GM19043 (cell line): ENCODE data around the gene PDGFA.

ENCODE experiments used
- ATAC-seq: cut with Tn5 transposase; IDR thresholded peaks from one replicate; pipeline ENCODE4 v1.9.1; 2021; ENCODE audit warnings: low read depth; ENCODE audit not compliant: unreplicated experiment

Gene PDGFA

DNA sequence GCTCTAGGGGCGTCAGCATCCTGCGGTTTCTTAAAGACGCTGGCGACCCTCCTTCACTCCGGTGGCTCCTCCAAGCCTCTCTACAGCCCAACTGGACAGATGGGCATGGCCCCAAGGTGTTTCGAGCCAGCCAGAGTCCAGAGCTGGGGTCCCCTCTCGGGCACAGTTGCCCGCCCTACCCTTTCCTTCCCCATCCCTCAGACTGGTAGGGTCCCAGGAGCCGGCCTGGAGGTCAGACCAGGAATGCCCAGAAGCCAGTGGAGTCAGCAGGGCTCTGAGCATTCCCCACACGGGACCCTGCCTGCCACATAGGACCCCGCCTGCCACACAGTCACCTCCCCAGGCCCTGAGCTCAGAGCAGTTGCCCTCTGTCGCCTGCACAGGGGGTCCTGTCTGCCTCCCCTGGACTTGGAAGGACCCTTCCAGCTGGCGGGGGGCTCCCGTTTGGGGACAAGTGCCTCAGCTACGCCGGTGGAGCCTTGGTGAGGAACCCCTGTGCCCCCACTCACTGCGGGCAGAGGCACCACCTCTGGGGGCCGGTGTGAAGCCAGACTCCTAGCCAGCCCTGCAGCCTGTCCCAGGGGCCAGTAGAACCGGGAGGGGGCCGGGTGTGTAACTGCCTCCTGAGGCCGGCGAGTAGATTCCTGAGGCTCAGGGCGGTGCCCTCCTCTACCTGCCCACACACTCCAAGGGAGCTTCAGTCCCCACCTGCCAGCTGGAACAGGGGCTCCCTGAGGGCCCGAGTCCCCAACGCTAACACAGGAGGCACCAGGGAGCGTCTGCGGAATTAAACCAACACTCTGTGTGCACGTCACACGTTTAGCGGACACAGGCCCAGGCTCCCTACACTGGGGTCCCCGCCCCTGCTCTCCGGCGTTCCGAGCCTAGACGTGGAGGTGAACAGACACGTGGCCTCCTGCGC, 19.4 kb upstream of the PDGFA start:
- no peak for ATAC-seq

DNA sequence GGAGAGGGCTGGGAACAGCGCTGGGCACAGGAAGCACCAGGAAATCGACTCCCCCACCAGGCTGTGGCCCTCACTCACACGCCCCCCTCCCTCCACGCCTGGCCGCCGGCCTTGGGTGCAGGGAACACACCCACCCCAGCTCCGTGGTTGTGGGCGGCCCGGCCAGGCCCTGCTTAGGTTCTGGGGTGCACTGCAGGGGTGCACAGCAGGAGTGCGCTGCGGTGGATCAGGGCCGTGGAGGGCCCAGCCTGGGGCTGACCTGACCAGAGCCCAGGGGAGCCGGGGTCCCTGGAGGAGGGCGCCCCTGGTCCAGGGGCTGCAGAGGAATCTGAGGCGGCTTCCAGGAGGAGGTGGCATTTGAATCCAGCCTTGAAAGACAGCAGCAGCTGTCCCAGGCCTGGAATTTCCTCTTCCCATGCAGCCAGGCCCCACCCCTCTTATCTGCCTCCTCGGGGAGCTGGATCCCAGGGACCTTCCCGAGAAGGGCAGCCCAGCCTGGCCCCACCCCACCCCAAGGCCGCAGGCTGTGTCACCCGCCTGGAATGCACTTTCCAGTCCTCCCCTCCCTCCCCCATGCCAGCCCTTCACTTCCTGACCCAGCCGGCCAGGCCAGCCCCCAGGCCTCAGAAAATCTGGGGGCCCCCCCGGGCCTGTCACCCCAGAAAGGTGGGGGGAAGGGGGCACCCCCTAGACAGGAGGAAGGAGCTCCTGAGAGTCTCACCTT, 18.4 kb upstream of the PDGFA start:
- ATAC-seq: no peak

DNA sequence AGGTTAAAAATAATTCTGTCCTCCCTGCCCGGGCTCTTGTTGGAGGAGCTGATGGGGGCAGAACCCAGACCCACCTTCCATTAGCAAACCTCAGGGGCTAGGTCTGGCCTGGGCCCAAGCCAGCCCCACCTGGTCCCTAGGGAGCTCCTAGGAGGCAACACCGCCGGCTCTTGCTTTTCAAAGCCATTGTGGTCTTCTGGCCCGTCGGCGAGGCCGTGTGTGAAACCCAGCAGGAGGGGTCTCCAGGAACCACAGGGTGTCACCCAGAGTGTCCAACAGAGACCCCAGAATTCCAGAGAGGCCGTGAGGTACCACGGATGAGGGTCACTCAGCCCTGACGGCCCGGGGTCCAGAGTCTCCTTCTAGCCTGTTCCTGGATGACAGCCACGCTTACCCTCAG, 16.6 kb upstream of the PDGFA start:
- ATAC-seq: no peak

DNA sequence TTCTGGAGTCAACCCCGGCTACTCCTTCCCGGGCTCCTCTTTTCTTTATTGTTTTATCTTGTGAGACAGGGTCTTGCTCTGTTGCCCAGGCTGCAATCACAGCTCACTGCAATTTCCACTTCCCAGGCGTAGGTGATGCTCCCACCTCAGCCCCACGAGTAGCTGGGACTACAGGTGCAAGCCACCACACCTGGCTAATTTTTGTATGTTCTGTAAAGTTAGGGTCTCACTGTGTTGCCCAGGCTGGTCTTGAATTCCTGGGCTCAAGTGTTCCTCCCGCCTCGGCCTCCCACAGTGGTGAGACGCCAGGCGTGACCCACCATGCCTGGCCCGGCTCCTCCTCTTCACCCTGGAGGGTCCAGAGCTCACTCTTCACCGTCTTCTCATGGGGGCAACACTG, 15.3 kb upstream of the PDGFA start:
- no peak for ATAC-seq

DNA sequence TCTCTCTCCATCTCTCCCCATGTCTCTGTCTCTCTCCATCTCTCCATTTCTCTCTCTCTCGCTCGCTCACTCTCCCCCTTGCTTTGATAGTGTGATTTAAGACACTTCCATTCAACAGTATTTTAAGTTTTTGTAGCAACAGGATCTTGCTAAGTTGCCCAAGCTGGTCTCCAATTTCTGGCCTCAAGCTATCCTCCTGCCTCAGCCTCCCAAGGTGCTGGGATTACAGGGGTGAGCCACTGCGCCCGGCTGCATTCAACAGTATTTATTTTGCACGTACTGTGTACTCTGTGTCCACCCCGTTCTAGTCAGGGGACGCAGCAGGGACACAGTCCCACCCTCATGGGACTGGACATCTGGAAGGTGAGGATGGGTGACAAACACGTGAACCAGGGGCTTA, 14.4 kb upstream of the PDGFA start:
- no peak for ATAC-seq

DNA sequence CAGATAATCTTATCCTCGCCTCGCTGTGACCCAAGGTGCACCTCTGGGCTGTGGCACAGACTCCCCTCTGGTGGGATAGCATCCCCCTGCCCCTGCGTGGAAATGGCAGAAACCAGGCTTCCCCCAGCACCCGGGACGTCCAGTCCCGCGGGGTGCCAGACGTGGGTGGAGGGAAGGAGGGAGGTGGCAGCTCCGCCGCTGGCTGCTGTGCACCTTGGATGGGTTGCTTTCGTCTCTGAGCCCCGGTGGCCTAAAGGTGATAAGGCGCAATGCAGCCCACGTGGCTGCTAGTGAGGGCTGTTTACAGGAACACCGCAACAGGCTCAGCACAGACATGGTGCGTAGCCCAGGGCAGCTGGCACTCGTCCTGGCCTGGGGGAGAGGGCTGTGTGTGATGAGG, 13.6 kb upstream of the PDGFA start:
- ATAC-seq: no peak

DNA sequence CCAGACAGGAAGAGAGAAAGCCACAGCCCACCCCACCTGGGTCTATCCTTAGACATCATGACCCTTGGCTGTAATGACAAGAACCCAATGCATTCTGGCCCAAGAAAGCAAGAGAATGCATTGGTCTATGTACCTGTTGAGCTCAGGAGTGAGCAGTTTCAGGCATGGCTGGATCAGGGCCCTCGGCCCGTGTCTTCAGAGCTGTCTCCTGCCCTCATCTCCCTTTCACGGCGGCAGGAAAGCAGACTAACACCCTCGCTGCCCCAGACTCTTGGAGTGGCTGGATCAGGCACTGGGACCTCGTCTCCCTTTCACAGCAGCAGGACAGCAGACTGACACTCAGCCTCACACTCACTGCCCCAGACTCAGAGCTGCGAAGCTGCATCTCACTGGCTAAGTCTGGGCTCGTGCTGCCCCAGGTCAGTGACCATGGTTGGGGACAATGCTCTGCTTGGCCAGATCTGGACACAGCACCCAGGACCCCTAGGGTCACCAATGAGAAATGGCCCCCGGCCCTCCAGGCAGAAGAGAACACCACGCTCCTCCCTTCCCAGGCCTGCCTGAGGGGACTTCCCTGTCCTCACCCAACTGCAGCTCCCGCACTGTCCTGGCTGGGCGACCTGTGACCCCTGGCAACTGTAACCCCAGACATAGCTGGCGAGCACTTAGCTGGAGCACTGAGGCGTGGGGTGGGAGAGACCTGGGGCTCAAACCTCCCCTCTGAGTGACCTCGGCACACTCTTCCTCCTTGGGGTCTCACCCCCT, 12.9 kb upstream of the PDGFA start:
- no peak for ATAC-seq

DNA sequence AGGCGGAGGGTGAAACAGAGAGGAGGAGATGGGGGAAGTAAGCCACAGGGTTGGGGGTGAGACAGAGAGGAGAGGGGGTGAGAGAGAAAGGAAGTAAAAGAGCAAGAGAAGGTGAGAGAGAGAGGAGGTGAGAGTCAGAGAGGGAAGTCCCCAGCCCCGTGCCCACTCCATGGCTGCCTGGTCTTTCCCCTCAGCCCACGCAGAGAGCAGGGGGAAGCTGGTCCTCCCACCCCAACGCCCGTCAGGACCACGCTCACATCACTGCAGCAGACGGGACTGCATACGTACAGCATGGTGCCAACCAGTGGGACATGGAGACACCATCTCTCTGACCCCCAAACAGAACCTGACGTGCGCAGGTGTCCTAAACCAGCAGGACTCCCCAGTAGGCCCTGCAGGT, 12.1 kb upstream of the PDGFA start:
- ATAC-seq: no peak

DNA sequence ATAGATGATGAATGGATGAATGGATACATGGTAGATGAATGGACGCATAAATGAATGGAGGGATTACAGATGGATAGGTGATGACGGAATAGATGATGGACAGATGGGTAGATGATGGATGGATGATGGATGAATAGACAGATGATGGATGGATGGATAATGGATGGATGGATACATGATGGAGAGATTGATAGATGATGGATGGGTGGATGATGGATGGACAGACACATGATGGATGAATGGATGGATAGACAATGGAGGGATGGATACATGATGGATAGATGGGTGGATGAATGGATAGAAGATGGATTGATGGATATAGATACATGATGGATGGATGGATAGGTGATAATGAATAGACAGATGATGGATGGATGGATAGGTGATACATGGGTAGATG, 8.8 kb upstream of the PDGFA start:
- ATAC-seq: no peak

DNA sequence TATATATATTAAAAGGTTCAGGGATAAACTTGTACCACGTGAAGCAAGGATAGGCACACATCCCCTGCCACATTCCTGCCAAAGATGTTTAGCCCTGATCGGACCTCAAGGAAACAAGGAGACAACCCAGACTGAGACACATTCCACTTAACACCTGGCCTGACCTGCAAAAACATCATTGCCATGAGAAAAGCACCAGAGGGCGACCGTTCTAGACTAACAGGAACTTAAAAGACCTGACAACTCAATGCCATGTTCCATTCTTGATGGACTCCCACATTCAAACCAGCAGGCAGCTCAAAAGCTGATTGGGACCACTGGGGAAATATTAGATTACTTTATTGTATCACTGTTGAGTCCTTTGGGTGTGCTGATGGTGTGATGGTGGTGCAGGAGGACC, 8.1 kb upstream of the PDGFA start:
- no peak for ATAC-seq

DNA sequence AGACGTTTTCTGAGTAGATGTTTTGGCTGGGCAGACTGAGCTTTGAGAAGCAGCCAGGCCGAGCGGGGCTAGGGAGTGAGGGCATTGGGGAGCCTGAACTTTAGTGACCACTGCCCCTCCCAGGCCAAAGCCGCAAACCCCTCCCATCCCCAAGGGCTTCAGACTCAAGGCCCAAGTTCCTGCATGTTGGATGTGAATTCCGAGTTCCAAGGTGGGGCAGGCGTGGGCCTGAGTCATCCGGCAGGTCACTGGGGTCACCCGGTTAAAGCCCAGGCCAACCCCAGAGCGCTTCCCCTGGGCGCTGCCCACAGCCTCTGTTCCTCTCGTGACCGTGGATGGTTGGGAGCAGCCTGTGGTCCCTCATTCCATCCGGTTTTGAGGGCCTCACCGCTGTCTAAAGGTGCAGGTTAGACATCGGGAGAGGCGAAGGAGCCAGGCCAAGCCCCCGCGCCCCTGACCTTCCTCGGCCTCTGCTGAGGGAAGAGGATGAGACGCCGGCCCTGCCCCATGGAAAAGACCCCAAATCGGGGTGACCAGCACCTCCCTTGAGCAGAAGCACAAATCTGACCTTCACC, 6.9 kb upstream of the PDGFA start:
- no peak for ATAC-seq

DNA sequence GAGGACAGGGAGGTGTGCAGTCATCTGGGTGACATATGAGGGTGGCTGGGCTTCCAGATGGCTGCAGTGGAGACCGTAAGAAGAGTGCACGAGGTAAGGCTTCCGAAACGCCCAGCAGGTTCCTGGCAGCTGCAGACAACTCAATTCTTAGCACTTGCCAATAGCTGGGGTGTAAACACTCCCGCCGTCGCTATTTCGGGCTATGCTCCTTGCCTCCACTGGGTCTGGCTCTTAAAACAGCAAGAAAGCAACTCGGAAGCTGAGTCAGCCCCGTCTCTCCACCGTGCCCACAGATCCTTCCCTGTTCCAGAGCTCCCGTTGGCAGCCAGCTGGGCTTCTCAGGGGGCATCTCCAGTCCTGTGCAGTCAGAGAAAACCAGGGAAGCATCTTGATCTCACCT, 6.1 kb upstream of the PDGFA start:
- no peak for ATAC-seq

DNA sequence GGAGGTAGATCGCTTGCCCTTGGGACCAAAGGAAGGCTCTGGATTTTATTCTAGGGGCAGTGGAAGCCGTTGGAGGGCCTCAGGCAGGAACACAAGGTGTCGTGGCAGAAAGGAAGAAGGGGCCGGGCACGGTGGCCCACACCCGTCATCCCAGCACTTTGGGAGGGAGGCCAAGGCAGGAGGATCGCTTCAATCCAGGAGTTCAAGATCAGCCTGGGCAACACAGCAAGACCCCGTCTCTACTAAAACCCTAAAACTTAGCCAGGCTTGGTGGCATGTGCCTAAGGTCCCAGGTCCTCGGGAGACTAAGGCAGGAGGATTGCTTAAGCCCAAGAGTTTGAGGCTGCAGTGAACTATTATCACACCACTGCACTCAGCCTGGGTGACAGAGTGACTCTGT, 5.2 kb upstream of the PDGFA start:
- ATAC-seq: no peak

DNA sequence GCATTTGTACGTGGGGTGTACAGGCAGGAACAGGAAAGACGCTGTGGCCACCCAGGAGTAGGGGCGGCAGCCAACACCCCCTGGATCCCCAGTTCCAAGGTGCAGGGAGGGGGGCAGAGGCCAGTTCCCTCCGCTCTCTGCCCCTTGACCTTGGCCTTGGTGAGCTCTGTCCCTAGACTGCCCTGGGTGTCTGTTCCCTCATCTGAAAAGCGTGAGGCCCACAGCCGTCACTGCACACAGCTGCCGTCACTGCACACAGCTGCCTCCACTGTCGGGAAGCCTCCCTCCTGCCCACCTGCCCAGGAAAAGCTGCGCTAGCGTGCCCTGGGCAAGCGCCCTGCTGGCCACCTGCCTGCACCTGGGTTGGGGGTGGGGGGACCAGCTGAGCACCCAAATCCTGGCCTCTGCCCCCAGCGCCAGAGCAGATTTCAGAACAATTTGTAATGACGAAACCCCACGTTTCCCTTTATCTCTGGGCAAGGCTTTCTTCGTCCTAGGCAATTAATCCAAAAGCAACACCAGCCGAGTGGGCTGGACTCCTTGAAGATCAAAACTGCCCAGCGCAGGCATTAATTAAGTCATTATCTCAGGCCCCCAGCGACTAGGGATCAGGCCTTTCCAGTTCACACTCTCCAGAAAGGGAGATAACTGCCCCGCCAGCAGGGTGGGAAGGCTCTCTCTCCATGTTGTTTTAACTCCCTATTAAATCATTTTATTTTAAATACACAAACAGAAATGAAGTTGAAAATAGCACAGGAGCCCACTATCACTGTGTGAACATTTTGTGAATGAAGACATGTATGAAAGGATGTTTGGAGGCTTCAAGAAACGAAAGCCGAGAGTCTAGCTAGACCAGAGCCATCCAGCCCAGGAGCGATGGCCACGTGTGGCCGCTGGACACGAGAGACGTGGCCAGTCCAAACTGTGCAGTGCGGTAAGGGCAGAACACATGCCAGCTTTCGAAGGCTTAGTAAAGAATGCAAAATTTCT, 4.0 kb upstream of the PDGFA start:
- ATAC-seq: no peak

DNA sequence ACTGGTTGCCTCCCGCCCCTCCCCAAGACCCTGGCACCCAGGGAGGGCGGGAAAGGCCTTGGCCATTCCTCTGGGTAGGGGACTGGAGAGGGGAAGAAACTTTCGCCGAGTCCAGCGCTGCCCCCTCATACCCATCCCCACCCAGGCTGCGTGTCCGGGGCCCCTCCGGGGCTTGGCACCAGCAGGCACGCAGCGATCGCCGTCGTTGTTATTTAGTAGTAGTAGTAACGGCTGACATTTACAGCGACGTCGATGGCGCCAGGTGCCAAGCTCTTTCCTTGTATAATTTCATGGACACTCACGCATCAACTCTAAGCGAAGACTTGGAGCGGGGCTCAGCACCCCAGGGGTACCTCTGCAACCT, 3.3 kb upstream of the PDGFA start:
- no peak for ATAC-seq

DNA sequence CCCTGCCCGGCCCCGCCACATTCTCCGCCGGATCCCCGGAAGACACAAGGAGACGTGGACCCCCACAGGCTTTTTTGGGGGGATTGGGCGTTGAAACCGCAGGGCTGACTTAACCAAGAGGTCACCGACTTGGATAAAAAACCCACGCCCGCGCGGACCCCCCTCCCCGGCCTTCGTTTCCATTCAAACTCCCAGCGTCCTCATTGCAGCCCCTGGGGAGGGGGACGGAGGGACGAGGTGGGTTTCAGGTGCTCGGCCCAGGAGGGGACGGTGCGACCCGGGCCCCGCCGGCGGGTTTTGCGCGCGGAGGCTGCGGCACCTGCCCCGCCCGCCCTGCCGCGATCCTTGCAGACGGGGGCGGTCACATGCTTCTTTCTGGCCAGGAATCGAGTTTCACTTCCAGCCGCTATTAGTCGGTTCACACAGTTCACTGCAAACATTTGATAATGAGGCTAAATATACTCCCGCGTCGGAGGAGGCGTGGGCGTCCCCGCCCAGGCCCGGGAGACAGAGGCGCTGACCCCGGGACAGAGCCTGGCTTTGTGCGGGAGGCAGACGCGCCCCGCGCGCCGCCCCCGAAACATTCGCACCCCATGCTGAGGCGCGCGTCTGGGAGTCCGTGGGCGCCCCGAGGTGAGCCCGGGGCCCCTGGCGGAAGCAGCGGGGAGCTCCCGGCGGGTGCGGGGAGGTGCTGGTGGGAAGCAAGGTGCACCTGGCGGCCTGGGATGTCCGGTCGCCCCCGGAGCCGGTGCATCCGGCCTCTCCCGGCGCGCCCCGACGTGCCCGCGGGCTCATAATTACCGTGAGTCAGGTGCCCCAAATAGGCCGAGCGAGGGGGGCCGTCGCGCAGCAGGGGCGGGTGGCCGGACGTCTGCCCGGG, 2.7 kb upstream of the PDGFA start:
- no peak for ATAC-seq

DNA sequence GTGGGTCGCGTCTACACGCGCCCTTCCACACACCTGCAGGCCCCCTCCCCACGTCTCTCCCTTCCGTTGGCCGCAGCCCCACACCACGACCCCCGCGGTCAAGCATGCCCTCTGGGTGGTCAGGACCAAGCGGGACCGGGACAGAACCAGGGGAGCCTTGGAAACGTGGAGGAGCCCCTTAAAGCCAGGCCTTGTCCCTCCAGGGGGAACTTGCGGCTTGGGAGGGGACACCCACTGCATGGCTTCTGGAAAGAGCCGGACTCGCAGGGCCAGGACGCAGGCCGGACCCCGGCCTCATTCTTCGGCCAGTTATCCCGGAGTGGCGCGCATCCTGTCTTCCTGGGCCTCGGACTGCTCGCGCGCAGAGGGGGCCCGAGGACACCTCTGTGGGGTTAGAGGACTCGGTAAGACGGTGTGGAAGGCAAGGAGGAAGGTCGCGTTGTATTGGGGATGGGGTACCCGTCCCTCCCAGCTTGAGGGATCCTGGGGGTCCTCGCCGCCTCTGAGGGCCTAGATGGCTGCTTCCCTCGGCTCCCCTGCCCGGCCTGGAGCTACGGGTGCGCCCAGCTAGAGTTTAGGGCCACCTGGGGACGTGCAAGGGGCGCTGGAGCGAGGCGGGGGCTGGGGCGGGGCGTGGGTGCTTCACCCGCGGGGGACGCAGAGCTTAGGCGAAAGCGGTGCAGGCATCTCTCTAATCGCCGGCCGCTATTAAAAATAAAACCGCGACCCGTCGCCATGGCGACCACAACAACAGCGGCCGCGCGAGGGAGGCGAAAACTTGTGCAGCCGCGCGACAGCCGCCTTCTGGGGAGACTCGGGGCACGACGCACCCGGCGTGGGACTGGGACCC, 1.8 kb upstream of the PDGFA start:
- ATAC-seq: no peak
